ENCODE data around the gene LAMC3.
A peak's percentile ranks its signal among the peaks of the same experiment; 100 is the strongest.
"Not testable (repeated sequence)": the region's sequence is repeated elsewhere in the genome, so short reads cannot be mapped to it uniquely, and the experiment has no call there.

The LAMC3 gene

DNA sequence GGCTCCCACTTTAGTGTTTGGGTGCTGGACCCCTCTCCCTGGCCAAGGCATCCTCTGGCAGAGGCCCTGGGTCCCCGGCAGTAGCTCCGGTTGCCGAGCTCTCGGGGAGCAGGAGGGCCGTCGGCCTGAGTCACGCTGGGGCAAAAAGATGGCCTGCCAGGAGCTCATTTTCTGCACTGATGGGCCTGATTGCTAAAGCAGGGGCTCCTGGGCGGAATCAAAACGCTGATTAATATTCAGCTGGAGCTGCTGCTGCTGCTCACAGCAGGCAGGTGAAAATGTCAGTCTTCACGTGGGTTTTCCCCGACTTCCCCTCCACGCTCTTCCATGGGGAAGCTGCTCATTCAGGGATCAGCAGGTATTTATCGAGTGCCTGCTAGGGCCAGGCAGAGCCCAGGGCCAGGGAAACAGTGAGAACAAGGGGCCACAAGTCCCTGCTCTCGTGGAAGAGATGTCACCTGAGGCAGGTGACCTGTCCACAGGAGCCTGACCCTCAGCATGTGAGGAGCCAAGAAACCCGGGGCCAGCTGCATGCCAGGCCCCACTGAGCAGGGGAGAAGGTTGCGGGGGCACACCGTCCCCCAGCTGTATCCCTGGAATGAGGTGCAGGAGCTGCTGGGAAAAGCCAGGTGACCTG is 22.1 kb downstream of the LAMC3 start:
- no peak for DNase-seq

DNA sequence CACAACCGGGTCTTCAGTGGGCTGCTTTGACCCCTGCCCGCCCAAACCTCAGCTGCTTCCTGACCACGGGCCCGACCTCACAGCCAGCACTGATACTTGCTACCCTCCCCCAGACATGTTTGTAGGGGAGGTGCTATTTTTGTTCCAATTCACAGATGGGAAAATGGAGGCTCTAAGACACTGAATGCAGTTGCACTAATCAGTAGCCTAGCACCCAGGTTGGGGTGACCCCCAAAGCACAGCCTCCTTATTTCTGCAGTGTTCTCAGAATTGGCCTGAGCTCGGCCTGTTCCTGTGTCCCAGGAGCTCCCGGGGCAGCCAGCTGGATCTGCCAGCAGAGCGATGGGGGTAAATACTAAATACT is 22.6 kb downstream of the LAMC3 start:
- no peak for DNase-seq

DNA sequence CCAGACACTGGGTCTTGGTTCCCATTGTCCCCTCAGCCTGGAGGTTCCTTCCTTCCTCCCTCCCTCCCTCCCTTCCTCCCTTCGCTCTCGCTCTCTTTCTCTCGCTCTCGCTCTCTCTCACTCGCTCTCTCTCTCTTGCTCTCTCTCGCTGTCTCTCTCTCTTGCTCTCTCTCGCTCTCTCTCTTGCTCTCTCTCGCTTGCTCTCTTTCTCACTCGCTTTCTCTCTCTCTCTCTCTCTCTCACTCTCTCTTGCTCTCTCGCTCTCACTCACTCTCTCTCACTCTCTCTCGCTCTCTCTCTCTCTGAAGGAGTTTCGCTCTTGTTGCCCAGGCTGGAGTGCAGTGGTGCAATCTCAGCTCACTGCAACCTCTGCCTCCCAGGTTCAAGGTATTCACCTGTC is 23.4 kb downstream of the LAMC3 start:
- no peak for DNase-seq

DNA sequence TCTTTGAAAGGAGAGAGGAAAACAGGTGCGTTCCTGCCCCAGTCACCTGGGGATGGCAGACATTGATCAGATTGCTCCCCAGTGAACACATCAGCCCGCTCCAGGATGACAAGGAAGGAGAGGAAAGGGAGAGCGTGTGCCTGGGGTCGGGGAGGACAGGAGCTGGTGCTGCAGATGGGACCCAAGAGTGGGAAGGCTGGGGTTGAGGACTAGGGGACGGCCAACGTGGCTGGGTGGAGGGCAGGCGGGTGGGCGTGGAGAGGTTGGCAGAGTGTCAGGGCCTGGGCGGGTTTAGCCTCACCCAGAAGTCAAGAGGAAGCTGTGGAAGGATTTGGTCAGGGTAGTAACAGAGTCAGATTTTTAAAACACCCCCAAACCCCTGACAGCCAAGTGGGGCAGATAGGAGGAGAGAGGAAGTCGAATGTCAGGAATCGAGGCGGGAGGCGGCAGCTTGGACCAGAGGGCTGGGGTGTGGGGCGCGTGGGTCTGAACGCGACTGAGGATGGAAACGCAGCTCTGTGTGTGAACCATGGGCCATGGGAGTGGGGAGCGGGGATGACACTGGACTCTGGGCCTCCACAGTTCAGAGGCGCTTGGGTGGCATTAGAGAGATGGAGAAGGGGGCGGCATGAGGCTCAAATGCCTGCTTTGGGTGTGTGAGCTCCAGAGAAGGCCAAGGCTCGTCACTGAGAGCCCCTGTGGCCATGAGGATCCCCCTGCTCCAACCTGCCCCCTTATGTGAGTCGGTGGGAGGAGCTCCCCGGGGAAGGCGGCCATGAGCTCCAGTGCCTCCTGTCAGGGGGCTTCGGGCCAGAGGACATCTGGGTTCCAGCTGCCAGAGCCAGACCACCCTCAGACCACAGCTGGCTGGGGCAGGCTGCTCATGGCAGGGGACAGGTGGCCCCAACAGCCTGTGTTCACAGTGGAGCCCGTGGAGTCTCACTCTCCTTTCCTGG is 24.6 kb downstream of the LAMC3 start:
- no peak for DNase-seq

DNA sequence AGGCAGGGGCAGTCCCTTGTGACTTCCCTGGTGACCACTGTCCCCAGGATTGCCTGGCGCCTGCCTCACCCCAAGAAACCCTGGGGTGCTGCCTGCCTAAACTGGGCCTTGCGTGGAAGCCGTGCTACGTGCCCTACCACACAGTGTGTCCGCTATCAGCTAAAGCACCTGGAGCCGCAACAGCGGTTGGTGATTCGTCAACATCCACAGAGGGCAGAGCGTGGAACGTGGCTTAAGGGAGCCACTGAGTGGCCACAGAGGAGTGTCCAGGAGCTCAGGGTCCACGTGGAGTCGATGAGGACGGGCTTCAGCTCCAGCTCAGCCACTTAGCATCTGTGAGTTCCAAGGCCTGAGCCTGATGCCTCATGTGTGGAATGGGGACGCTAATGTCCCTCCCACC is 25.3 kb downstream of the LAMC3 start:
- no peak for DNase-seq

DNA sequence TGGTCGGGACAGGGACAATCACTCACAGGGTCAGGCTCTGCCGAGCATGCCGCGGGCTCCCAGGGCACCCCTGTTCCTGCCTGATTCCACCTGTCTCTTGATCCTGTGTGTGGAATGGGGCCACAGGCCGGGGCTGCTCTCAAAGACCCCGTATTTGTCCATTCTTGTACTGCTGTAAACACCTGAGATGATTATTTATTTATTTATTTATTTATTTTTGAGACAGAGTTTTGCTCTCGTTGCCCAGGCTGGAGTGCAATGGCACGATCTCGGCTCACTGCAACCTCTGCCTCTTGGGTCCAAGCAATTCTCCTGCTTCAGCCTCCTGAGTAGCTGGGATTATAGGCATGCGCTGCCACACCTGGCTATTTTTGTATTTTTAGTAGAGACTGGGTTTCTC is 25.8 kb downstream of the LAMC3 start:
- DNase-seq = not testable (repeated sequence)

DNA sequence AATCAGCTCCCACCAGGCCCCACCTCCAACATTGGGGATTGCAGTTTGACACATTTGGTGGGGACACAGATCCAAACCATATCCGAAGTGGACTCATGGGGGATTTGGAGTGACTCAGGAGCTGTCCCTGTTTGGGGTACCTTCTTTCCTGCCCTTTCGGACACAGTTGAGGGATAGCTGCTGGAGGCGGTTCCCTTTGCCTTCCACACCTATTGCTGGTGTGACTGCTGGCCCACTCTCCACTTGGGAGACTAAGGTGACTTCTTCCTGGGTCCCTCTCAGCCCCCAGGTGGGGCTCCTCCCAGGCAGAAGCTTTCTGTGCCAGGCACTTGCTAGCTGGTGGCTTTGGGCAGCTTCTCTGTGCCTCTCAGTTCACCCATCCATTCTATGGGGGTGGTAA is 26.6 kb downstream of the LAMC3 start:
- DNase-seq = no peak

DNA sequence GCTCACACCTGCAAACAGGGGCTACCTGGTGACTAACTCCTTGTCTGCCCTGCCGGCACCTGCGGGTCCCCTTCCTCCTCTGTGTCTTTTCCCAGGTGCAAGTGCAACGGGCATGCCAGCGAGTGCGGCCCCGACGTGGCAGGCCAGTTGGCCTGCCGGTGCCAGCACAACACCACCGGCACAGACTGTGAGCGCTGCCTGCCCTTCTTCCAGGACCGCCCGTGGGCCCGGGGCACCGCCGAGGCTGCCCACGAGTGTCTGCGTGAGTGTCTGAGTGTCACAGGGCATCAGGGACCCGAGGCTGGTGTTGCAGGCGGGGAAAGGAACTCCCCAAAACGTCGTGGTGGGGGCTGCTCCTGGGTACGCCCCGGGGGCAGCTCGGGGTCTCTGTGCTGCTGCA is 27.1 kb downstream of the LAMC3 start:
- DNase-seq = no peak

DNA sequence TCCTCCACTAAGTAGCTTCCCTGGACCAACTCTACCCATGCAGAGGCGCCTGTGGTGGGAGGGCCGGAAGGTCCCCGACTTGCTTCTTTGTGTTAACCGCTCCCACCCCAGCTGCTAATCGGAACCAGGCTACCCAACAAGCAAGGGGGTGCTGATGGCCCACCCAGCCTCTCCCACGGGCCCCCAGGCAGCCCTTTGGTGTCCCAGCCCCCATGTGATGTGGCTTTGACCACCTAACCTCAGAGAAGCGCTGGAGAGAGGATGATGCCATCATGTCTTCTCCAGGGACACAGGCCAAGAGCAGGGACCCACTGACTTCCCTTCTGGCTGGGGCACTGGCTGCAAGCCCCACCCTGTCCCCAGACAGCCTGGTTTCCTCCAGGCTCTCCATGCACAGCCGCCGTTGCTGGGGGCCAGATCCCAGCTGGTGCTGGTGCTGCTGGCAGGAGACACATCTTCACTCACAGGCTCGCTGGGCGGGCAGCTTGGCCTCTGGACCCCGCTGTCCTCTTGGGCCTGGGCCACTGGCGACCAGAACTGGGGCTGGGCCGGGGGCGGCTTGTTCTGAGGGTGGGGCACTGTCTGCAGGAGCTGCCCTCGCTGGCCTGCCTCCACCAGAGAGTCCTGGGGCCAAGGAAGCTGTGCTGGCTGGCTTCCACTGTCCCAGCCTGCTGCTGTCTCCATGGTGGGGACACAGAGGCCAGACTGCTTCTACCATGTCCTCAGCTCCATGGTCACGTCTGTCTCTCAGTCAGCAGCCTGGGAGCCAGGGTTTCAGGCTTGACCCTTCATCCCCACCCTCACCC is 27.8 kb downstream of the LAMC3 start:
- no peak for DNase-seq

DNA sequence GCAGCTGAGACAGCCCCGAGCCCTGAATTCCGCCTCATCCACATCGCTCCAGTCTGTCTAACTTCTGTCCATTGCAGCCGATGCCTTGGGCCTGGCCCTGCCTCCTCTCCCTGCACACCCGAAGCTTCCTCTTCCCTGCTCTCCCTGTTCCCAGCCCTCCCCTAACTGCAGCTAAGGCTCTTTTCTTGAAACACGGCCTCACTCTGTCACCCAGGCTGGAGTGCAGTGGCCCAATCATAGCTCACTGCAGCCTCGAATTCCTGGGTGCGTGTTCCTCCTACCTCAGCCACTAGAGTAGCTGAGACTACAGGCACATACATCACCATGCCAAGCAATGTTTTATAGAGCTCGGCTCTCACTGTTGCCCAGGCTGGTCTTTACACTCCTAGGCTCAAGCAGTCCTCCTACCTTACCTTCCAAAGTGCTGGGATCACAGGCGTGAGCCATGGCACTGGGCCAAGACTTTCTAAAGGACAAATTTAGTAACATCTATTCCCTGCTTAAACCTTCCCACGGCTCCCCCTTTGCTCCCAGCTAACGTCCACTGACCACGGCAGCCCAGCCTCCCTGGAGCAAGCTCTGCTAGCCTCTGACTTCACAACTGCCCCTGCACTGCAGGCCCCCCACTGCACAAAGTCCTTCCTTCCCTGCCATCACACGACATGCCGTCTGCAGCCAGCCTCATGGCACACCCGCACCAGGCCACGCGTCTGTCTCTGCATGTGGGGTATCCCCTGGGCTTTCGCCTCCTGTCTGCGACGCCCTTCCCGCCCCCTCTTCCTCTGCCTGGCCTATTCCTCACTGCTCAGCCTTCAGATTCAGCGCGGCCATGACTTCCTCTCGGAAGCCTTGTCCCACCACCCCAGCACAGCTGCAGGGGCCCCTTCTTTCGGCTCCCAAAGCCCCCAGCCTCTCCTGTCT is 28.6 kb downstream of the LAMC3 start:
- DNase-seq = no peak

DNA sequence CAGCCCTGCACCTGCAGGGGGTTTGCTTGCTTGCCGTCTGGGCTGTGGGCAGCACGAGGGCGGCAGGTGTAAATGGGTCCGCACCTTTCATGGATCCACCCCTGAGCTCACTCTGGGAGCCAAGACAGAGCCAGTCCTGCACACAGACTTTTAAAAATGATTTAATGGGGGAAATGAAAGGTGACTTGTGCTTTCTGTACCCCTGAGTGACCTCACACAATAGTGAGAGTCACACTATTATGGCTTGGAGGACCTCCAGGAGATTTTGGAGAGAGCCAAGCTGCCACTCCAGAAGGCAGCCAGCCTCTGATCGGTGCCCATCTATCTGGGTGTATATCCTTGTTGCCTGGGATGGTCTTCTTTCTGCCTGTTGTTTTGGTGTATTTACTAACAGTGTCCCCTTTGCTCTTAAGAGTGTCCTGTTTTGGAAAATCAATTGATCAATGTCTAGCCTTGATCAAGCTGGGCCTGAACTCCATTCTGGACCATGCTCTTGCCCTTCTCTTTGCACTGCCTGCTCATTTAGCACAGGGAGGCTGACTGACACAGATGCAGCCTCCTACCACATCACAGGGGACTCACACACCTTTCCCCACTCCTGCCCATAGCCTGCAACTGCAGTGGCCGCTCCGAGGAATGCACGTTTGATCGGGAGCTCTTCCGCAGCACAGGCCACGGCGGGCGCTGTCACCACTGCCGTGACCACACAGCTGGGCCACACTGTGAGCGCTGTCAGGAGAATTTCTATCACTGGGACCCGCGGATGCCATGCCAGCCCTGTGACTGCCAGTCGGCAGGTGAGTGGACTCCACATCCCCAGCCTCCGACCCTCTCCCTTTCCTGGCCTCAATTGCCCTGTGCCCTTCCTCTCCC is 29.5 kb downstream of the LAMC3 start:
- no peak for DNase-seq

DNA sequence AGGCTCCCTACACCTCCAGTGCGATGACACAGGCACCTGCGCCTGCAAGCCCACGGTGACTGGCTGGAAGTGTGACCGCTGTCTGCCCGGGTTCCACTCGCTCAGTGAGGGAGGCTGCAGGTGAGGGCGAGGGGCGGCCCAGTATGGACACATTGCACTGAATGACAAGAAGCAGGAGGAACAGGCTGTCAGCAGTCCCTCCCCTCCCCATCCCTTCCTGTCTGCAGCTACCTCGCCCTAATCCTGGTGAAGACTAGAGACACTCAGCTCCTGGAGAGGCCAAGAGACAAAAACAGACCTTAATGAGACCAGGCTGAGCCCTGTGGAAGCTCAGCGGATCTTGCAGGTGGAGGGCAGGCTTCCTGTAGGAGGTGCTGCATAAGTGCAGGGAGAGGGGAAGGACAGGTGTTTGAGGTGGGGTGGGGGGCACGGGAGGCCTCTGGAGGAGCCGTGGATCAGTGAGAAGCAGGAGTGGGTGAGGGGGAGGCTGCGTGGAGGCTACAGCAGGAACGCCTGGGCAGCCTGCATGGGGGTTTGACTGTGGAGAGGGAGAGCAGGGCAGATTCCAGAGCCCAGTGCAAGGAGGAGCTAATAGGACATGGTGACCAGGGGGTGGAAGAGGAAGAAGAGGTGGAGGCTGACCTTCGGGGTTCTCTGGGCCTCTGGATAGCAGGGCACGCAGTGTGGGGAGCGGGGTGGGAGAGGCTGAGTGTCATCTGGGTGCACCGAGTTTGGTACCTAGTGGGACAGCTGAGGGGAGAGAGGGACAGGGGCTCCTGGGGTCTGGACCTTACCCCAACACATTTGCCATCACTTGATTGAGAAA is 30.4 kb downstream of the LAMC3 start:
- DNase-seq = no peak

DNA sequence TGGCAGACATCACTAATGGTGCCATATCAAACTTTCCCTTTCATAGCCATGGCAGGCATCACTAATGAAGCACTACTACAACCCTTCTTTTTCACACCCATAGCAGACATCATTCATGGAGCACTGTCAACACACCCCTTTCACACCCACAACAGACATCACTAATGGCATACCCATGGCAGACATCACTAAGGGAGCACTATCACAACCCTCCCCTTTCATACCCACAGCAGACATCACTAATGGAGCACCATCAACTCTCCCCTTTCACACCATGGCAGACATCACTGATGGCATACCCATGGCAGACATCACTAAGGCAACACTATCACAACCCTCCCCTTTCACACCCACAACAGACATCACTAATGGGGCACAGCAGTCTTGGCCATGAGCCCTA is 33.7 kb downstream of the LAMC3 start:
- DNase-seq = no peak

DNA sequence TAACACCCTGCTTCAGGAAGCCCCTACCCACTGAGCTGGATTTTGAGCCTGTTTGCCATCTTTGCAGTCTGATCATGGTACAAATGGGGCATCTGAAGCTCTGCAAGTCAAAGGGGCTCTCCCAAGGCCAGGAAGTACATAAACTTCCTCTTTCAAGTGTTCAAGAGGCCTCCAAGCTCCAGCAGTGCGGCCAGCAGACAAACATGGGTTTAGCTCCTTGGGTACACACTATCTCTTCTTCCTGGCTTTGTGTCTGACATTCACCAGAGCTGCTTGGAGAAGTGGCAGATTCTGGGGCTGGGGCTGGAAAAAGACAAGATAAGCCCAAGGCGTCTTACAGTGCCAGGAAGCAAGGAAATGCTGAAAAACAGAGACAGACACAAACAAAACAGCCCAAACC is 34.1 kb downstream of the LAMC3 start:
- peak; percentile 31 for DNase-seq

DNA sequence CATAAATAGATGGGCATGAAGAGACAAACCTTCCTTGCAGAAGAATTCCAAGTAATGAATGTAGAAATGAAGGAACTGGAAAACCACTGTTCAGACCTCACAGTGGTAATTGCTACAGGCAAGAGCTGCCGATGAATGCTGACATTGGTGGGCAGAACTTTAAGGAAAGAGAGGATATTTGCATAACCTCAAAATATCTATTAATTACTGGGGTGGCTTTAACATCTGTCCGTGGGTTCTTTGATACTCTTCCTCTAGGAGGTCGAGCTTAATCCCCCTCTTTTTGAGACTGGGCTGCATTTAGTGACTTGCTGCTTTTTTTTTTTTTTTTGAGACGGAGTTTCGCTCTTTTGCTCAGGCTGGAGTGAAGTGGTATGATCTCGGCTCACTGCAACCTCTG is 34.7 kb downstream of the LAMC3 start:
- DNase-seq = no peak

DNA sequence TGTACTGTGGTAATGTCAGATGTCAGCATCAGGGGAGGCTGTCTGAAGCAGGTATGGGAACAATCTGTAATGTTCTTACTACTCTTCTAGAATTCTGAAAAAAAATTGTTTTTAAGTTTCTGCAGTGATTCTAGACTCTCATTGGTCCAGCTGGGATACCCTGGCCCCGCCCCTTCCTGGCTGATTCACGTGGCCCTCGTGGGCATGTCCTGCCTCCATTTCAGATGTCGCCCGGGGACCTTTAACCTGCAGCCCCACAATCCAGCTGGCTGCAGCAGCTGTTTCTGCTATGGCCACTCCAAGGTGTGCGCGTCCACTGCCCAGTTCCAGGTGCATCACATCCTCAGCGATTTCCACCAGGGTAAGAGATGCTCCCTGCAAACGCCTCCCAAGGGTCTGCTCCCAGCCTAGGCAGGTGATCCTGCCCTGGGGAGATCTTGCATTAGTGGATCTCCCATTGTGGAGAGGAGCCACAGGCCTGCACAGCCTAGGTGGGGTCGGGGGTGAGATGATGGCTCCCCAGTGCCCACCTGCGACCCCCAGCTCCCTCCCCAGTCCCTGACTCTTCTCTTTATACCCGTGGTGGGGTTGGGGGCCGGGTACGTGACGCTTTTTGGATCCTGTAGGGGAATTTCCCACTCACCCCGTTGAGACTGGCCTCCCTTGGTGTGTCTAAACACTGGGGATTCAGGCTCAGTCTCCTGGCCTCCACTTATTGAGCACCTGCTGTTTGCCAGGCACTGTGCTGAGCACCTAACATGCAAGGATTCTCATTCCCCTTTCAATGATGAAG is 36.5 kb downstream of the LAMC3 start:
- DNase-seq = no peak

DNA sequence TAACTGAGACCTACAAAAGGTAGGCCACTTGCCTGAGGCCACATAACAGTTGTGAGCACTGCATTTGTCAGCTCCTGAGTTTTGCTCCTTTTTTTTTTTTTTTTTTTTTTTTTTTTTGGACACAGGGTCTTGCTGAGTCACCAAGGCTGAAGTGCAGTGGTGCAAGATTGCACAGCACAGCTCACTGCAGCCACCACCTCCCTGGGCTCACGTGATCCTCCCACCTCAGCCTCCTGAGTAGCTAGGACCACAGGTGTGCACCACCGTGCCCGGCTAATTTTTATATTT is 37.1 kb downstream of the LAMC3 start:
- DNase-seq = peak; percentile 8

DNA sequence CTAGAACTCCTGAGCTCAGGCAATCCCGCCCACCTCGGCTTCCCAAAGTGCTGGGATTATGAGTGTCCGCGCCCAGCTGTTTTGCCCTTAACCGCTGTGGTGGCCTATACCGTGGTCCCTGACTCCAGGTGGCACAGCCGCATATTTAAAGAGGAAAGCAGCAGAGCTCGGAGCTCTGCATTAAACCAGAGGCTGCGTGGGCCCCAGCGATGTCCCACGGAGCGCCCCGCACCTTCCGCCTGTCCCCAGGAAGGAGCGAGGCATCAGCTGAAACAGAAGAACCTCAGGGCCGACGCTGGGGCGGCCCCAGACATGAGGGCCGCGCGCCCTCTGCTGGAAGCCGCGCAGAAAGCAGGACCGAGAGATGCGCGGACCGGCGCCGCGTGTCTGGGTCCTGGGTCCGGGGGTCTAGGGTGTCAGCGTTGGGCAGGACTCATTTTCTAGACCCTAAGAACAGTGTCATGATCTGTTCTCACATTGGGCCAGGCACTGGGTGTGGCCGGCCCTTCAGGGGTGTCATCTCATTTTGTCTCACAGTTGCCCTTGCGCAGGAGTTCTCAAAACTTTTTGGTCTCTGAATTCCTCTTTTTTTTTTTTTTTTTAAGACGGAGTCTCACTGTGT is 37.7 kb downstream of the LAMC3 start:
- DNase-seq = peak; percentile 78

DNA sequence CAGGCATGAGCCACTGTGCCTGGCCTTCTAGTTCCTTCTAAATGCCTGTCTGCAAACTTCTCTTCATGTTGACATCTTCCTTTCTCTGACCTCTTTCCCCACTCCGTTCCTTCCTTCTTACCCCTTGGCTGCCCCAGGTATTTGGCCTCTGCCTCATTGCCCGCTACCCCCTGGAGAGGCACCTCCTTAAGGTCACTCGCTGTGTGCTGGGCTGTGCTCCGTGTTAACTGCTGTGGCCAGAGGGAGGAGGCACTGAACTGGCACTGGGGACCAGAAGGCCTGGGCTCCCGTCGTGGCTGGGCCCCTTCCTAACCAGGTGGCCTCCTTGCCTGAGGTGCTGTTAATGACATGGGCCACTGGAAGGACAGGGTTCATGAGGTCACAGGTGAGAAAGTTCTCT is 39.4 kb downstream of the LAMC3 start:
- DNase-seq = no peak

DNA sequence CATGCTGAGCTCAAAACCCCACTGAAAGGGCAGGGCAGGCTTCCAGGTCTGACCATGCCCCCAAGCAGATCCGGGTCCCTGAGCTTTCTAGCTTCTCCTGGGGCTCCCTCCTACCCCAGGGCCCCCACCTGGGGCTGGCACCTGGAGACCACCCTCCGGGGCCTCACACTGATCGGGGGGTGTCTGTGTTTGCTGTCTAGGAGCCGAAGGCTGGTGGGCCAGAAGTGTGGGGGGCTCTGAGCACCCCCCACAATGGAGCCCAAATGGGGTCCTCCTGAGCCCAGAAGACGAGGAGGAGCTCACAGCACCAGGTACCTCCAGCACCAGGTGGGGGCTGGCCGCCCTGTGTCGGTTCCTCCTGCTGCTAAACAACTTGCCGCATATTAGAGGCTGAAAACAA is 39.8 kb downstream of the LAMC3 start:
- DNase-seq = no peak

Data from OCI-M1 (cell line).